Spleen (tissue), 11 donors: ENCODE results near the gene ABTB2. TPM values are rescaled to one million over a fixed set of nuclear protein-coding genes. Genes with fewer than 3 reads are reported as not detected.

Source experiments
- DNase-seq: peaks from one replicate; pipeline ENCODE4 v3.0.0-alpha.2; 2020
- H3K27ac ChIP-seq, 8 donors: fragments of 200-600 bp; sonication (generic) in 7 of 8; 1 replicate in 4 of 8; 2 replicates in 4 of 8; pipeline versions ENCODE4 v1.5.0 to v1.8.0; 2016 to 2021; ENCODE audit warnings: inconsistent platforms in 4 of 8, mild to moderate bottlenecking in 4 of 8, moderate library complexity in 1 of 8
- H3K27me3 ChIP-seq, 7 donors: fragments of 200-600 bp; sonication (generic) in 6 of 7; replicated peaks in 1 of 7; 1 replicate in 4 of 7; 2 replicates in 3 of 7; pipeline versions ENCODE4 v1.5.0 to v1.8.0; 2016 to 2021; ENCODE audit warnings: inconsistent platforms in 3 of 7, mild to moderate bottlenecking in 1 of 7
- H3K36me3 ChIP-seq, 6 donors: fragments of 200-600 bp; sonication (generic) in 5 of 6; 1 replicate in 4 of 6; 2 replicates in 2 of 6; pipeline versions ENCODE4 v1.5.0 to v1.8.0; 2016 to 2021; ENCODE audit warnings: inconsistent platforms in 2 of 6
- H3K4me1 ChIP-seq, 6 donors: fragments of 200-600 bp; sonication (generic) in 5 of 6; 1 replicate in 3 of 6; 2 replicates in 3 of 6; pipeline versions ENCODE4 v1.5.0 to v1.8.0; 2016 to 2021; ENCODE audit warnings: inconsistent platforms in 3 of 6
- H3K4me3 ChIP-seq, 8 donors: fragments of 200-600 bp; sonication (generic) in 7 of 8; 1 replicate in 4 of 8; 2 replicates in 4 of 8; pipeline versions ENCODE4 v1.5.0 to v1.8.0; 2016 to 2021; ENCODE audit warnings: inconsistent platforms in 4 of 8, mild to moderate bottlenecking in 4 of 8, moderate library complexity in 2 of 8
- H3K9me3 ChIP-seq, 8 donors: fragments of 200-600 bp; sonication (generic) in 7 of 8; 1 replicate in 4 of 8; 2 replicates in 4 of 8; pipeline versions ENCODE4 v1.5.0 to v1.8.0; 2016 to 2021; ENCODE audit warnings: inconsistent platforms in 4 of 8
- CTCF ChIP-seq, 11 experiments: fragments of 200-600 bp in 7 of 11; fragments of 450-650 bp in 4 of 11; sonication (generic) in 4 of 11; IDR thresholded peaks in 8 of 11; conservative IDR thresholded peaks in 3 of 11; 1 replicate in 7 of 11; 2 replicates in 4 of 11; pipeline versions ENCODE4 v1.4.0 to v1.8.0; 2016 to 2021; ENCODE audit warnings: antibody characterized with exemption in 11 of 11, inconsistent platforms in 4 of 11, mild to moderate bottlenecking in 1 of 11
- POLR2A ChIP-seq, 3 donors: fragments of 450-650 bp; IDR thresholded peaks; one replicate each; pipeline ENCODE4 v1.5.1; 2017; ENCODE audit warnings: antibody characterized with exemption in 3 of 3, mild to moderate bottlenecking in 1 of 3
- POLR2AphosphoS5 ChIP-seq, 3 donors: sonication (generic); formaldehyde crosslinking; IDR thresholded peaks; one replicate each; pipeline ENCODE4 v1.5.1; 2017; ENCODE audit warnings: antibody characterized with exemption in 3 of 3
- WGBS, 5 donors: extraction: QIAGEN DNeasy Blood & Tissue Kit in 3 of 5; methylation state at CpG; one replicate each; pipeline versions ENCODE4 v1.1.5 to v1.1.7; 2013 to 2018; 5-methylcytosine and 5-hydroxymethylcytosine counted together
- intact Hi-C: fragments of 100-400 bp; cut with DNase I; formaldehyde crosslinking; loops from one replicate; pipeline ENCODE4 v1.15.0; 2023; ENCODE audit warnings: low total_unique reads
- polyA plus RNA-seq, 3 donors: library from polyadenylated mRNA; stranded (reverse); fragments of 200-250 nt; gene quantifications; one replicate each; pipeline ENCODE4 v1.2.1, GENCODE V29; 2013
- total RNA-seq, 7 donors: library from RNA; depleted of rRNA in 3 of 7; stranded (reverse); fragments of >200 nt in 3 of 7; fragmentation: NEBNext Ultra II Directional in 4 of 7; extraction: Animal tissue kit (Norgen Biotek cat#: 25700) in 4 of 7; gene quantifications; one replicate each; pipeline versions ENCODE4 v1.1.0 to v1.2.1, GENCODE V29; 2016 to 2021
- donor health status: healthy with polysubstance abuse.
- donor health status: DM: no; HTN: no; CAD: no; lungs with moderate emphysema.
- donor health status: DM: no; HTN: no; CAD: no.
- donor health status: Bipolar disorder and iron deficiency.
- donor health status: healthy.
- donor health status: DM: no; HTN: no; CAD: no.
- donor health status: DM: yes; HTN: yes; CAD: no.

ABTB2 gene
- total and polyA plus RNA-seq, 10 donors = 0.41 to 2.9 (median 1.7) TPM

- Histone ChIP-seq H3K27me3 (no peaks in the 10 kb centered on the region), H3K4me1 (peaks cover 0 to 5% (median 0%) of the 10 kb centered on the region in 6 donors), H3K9me3 (no peaks in the 10 kb centered on the region), H3K4me3 (no peak overlapping the region), H3K27ac (no peak overlapping the region), H3K36me3 (peaks cover 0 to 100% (median 98%) of the 10 kb centered on the region in 6 donors)
- DNase-seq = no peak
- intact Hi-C loops = no loop called here
- TF ChIP-seq POLR2AphosphoS5 (IDR thresholded peaks at IDR 0.05) = no peak
- no peak for TF ChIP-seq CTCF (IDR thresholded peaks at IDR 0.05 in 8 of 11, conservative IDR thresholded peaks at IDR 0.05 in 3 of 11)
- TF ChIP-seq POLR2A (IDR thresholded peaks at IDR 0.05) = no peak
- whole genome bisulfite sequencing, 5 donors = 91 to 98% (median 96%) methylated on average over 7 of the region's 7 CpGs
Observed at GRCh38 chr11:34139346-34139745, 218.5 kb downstream of the ABTB2 start.

- Histone ChIP-seq H3K9me3 (no peaks in the 10 kb centered on the region), H3K27ac (no peak overlapping the region), H3K4me3 (no peak overlapping the region), H3K4me1 (no peaks in the 10 kb centered on the region), H3K36me3 (peaks cover 0 to 100% (median 99%) of the 10 kb centered on the region in 6 donors), H3K27me3 (no peaks in the 10 kb centered on the region)
- 91 to 97% (median 95%) methylated on average over 7 to 8 of the region's 8 CpGs for WGBS, 5 donors
- DNase-seq = no peak
- no peak for TF ChIP-seq CTCF (IDR thresholded peaks at IDR 0.05 in 8 of 11, conservative IDR thresholded peaks at IDR 0.05 in 3 of 11)
- TF ChIP-seq POLR2AphosphoS5 (IDR thresholded peaks at IDR 0.05) = no peak
- TF ChIP-seq POLR2A (IDR thresholded peaks at IDR 0.05) = no peak
- intact Hi-C loops = no loop called here
Observed at GRCh38 chr11:34136420-34136819, 221.4 kb downstream of the ABTB2 start.

- Histone ChIP-seq H3K27me3 (no peaks in the 10 kb centered on the region), H3K4me1 (no peaks in the 10 kb centered on the region), H3K36me3 (peaks cover 0 to 100% (median 99%) of the 10 kb centered on the region in 6 donors), H3K27ac (no peak overlapping the region), H3K4me3 (no peak overlapping the region), H3K9me3 (no peaks in the 10 kb centered on the region)
- WGBS, 5 donors = 75 to 98% (median 91%) methylated on average over 3 of the region's 3 CpGs
- TF ChIP-seq CTCF (IDR thresholded peaks at IDR 0.05 in 8 of 11, conservative IDR thresholded peaks at IDR 0.05 in 3 of 11) = no peak
- no peak for TF ChIP-seq POLR2A (IDR thresholded peaks at IDR 0.05)
- intact Hi-C loops = no loop called here
- no peak for DNase-seq
Observed at GRCh38 chr11:34135439-34135838, 222.4 kb downstream of the ABTB2 start.

GRCh38 chr11:34134765-34135164 is 223.0 kb downstream of the ABTB2 start:
- Histone ChIP-seq H3K4me3 (no peak overlapping the region), H3K36me3 (peaks cover 0 to 100% (median 97%) of the 10 kb centered on the region in 6 donors), H3K4me1 (no peaks in the 10 kb centered on the region), H3K27ac (no peak overlapping the region), H3K9me3 (no peaks in the 10 kb centered on the region), H3K27me3 (no peaks in the 10 kb centered on the region)
- DNase-seq = no peak
- TF ChIP-seq POLR2AphosphoS5 (IDR thresholded peaks at IDR 0.05) = no peak
- TF ChIP-seq POLR2A (IDR thresholded peaks at IDR 0.05) = no peak
- no peak for TF ChIP-seq CTCF (IDR thresholded peaks at IDR 0.05 in 8 of 11, conservative IDR thresholded peaks at IDR 0.05 in 3 of 11)
- intact Hi-C loops = no loop called here
- 69 to 84% (median 78%) methylated on average over 5 of the region's 5 CpGs for WGBS, 5 donors
